ENCODE measurements around the gene HHATL. TPM values are rescaled to one million over a fixed set of nuclear protein-coding genes. Genes with fewer than 3 reads are reported as not detected.
"Not testable (repeated sequence)": the region's sequence is repeated elsewhere in the genome, so short reads cannot be mapped to it uniquely, and the experiment has no call there.

The HHATL gene
- total RNA-seq, 4 donors from 2014 or later, result 2.3 TPM; not detected in 3

- WGBS, result 93% methylated on average over 2 of the region's 2 CpGs
- Histone ChIP-seq H3K4me3 (no peak overlapping the region), H3K9me3 (no peaks in the 10 kb centered on the region), H3K4me1 (peaks cover 6% of the 10 kb centered on the region), H3K27me3 (no peaks in the 10 kb centered on the region), H3K36me3 (no peaks in the 10 kb centered on the region), H3K27ac (no peak overlapping the region)
- TF ChIP-seq EP300 (IDR thresholded peaks at IDR 0.05) (no peak), POLR2AphosphoS5 (IDR thresholded peaks at IDR 0.05) (no peak), POLR2A (IDR thresholded peaks at IDR 0.05) (no peak)
- TF ChIP-seq, protein P1, sequence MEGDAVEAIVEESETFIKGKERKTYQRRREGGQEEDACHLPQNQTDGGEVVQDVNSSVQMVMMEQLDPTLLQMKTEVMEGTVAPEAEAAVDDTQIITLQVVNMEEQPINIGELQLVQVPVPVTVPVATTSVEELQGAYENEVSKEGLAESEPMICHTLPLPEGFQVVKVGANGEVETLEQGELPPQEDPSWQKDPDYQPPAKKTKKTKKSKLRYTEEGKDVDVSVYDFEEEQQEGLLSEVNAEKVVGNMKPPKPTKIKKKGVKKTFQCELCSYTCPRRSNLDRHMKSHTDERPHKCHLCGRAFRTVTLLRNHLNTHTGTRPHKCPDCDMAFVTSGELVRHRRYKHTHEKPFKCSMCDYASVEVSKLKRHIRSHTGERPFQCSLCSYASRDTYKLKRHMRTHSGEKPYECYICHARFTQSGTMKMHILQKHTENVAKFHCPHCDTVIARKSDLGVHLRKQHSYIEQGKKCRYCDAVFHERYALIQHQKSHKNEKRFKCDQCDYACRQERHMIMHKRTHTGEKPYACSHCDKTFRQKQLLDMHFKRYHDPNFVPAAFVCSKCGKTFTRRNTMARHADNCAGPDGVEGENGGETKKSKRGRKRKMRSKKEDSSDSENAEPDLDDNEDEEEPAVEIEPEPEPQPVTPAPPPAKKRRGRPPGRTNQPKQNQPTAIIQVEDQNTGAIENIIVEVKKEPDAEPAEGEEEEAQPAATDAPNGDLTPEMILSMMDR (IDR thresholded peaks at IDR 0.05), result no peak
- DNase-seq (ENCODE audit: low spot score in 2 of 2), result no peak
These were observed 20.6 kb upstream of the HHATL start for GRCh38 chr3:42723219-42723618.

GRCh38 chr3:42722442-42722841 lies 19.8 kb upstream of the HHATL start:
- WGBS, result 90% methylated on average over 3 of the region's 3 CpGs
- not testable (repeated sequence) for DNase-seq (ENCODE audit: low spot score in 2 of 2)

DNA sequence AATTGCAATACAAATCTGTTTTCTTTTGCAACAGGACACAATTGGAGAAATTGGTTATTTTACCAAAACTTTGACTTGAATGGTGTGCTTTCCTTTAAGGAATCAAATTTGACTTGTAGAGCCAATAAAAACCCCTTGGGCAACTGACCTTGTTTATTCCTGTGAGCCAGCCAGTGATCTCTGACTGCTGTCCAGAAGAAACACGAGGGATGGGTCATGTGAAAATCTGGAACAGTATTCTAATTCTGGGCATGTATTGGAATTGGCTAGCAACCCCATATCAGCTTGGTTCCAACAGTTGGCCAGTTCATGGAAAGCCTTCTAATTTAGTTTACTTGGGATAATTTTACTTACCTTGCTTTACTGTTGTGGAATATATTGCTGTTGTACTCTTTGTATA lies 19.1 kb upstream of the HHATL start:
- H3K4me3 ChIP-seq, result no peak overlapping the region
- no peak overlapping the region for H3K27ac ChIP-seq
- H3K9me3 ChIP-seq, result no peaks in the 10 kb centered on the region
- TF ChIP-seq POLR2A (IDR thresholded peaks at IDR 0.05), result no peak
- TF ChIP-seq POLR2AphosphoS5 (IDR thresholded peaks at IDR 0.05), result no peak
- no peak for TF ChIP-seq EP300 (IDR thresholded peaks at IDR 0.05)
- TF ChIP-seq, protein P1 (IDR thresholded peaks at IDR 0.05), result no peak
- H3K36me3 ChIP-seq, result no peaks in the 10 kb centered on the region
- no peaks in the 10 kb centered on the region for H3K27me3 ChIP-seq
- H3K4me1 ChIP-seq, result no peaks in the 10 kb centered on the region
- peak in 1 of 2 donors; percentile 32 for DNase-seq (ENCODE audit: low spot score in 2 of 2)
- 26% methylated on average over 1 of the region's 1 CpG for WGBS

More at GRCh38 chr3:42722442-42722841, 19.8 kb upstream of the HHATL start:
- not testable (repeated sequence) for H3K4me1 ChIP-seq, H3K4me3 ChIP-seq, H3K27ac ChIP-seq, H3K36me3 ChIP-seq, H3K9me3 ChIP-seq, H3K27me3 ChIP-seq

GRCh38 chr3:42720126-42720525 lies 17.5 kb upstream of the HHATL start:
- DNase-seq (ENCODE audit: low spot score in 2 of 2), result no peak
- H3K27me3 ChIP-seq, result no peaks in the 10 kb centered on the region
- no peak overlapping the region for H3K27ac ChIP-seq
- no peaks in the 10 kb centered on the region for H3K9me3 ChIP-seq
- no peaks in the 10 kb centered on the region for H3K4me1 ChIP-seq
- H3K4me3 ChIP-seq, result no peak overlapping the region
- TF ChIP-seq POLR2AphosphoS5 (IDR thresholded peaks at IDR 0.05) (no peak), EP300 (IDR thresholded peaks at IDR 0.05) (no peak), POLR2A (IDR thresholded peaks at IDR 0.05) (no peak)
- TF ChIP-seq, protein P1 (IDR thresholded peaks at IDR 0.05), result no peak
- WGBS, result 81% methylated on average over 4 of the region's 4 CpGs
- H3K36me3 ChIP-seq, result no peaks in the 10 kb centered on the region

GRCh38 chr3:42719002-42719401 lies 16.4 kb upstream of the HHATL start:
- DNase-seq (ENCODE audit: low spot score in 2 of 2), result no peak
- H3K9me3 ChIP-seq, result no peaks in the 10 kb centered on the region

GRCh38 chr3:42718338-42718737 lies 15.7 kb upstream of the HHATL start:
- no peaks in the 10 kb centered on the region for H3K4me1 ChIP-seq
- H3K9me3 ChIP-seq, result no peaks in the 10 kb centered on the region
- 92% methylated on average over 5 of the region's 5 CpGs for WGBS
- DNase-seq (ENCODE audit: low spot score in 2 of 2), result no peak
- no peak overlapping the region for H3K4me3 ChIP-seq
- TF ChIP-seq, protein P1 (IDR thresholded peaks at IDR 0.05), result no peak
- TF ChIP-seq EP300 (IDR thresholded peaks at IDR 0.05) (no peak), POLR2AphosphoS5 (IDR thresholded peaks at IDR 0.05) (no peak), POLR2A (IDR thresholded peaks at IDR 0.05) (no peak)
- H3K27ac ChIP-seq, result no peak overlapping the region
- no peaks in the 10 kb centered on the region for H3K36me3 ChIP-seq
- no peaks in the 10 kb centered on the region for H3K27me3 ChIP-seq

More at GRCh38 chr3:42719002-42719401, 16.4 kb upstream of the HHATL start:
- Histone ChIP-seq H3K27ac (no peak overlapping the region), H3K4me3 (no peak overlapping the region), H3K36me3 (no peaks in the 10 kb centered on the region), H3K27me3 (no peaks in the 10 kb centered on the region), H3K4me1 (no peaks in the 10 kb centered on the region)
- no peak for TF ChIP-seq EP300 (IDR thresholded peaks at IDR 0.05)
- TF ChIP-seq, protein P1 (IDR thresholded peaks at IDR 0.05), result no peak
- 59% methylated on average over 6 of the region's 6 CpGs for WGBS

All from suprapubic skin (tissue), 4 donors.